Measurements from ENCODE around the gene GFPT1.

The GFPT1 gene

GRCh38 chr2:69299772-69300516 lies 87.1 kb downstream of the GFPT1 start:
- no peak for TF ChIP-seq CTCF (IDR thresholded peaks at IDR 0.05; ENCODE audit: extremely low read depth, missing control alignments)
- no peak for DNase-seq (ENCODE audit: low spot score)

- no peak for DNase-seq (ENCODE audit: low spot score)
- no peak for TF ChIP-seq CTCF (IDR thresholded peaks at IDR 0.05; ENCODE audit: extremely low read depth, missing control alignments)
Observed at GRCh38 chr2:69298862-69299261, 88.2 kb downstream of the GFPT1 start.

- no peak for DNase-seq (ENCODE audit: low spot score)
Observed at GRCh38 chr2:69298261-69298660, 88.8 kb downstream of the GFPT1 start.

GRCh38 chr2:69297216-69297615 lies 89.8 kb downstream of the GFPT1 start:
- DNase-seq (ENCODE audit: low spot score), result no peak
- no peak for TF ChIP-seq CTCF (IDR thresholded peaks at IDR 0.05; ENCODE audit: extremely low read depth, missing control alignments)

More at GRCh38 chr2:69298261-69298660, 88.8 kb downstream of the GFPT1 start:
- no peak for TF ChIP-seq CTCF (IDR thresholded peaks at IDR 0.05; ENCODE audit: extremely low read depth, missing control alignments)

GRCh38 chr2:69296421-69296820 lies 90.6 kb downstream of the GFPT1 start:
- no peak for DNase-seq (ENCODE audit: low spot score)
- no peak for TF ChIP-seq CTCF (IDR thresholded peaks at IDR 0.05; ENCODE audit: extremely low read depth, missing control alignments)

GRCh38 chr2:69292256-69292655 lies 94.8 kb downstream of the GFPT1 start:
- TF ChIP-seq CTCF (IDR thresholded peaks at IDR 0.05; ENCODE audit: extremely low read depth, missing control alignments), result no peak
- no peak for DNase-seq (ENCODE audit: low spot score)

GRCh38 chr2:69291721-69292120 lies 95.3 kb downstream of the GFPT1 start:
- no peak for DNase-seq (ENCODE audit: low spot score)
- no peak for TF ChIP-seq CTCF (IDR thresholded peaks at IDR 0.05; ENCODE audit: extremely low read depth, missing control alignments)

All from GM20000 (cell line).